GM23338 (cell line): ENCODE measurements around the gene FOXD1. TPM values are rescaled to one million over a fixed set of nuclear protein-coding genes. Genes with fewer than 3 reads are reported as not detected.

Experiments used
- ATAC-seq: fragments of 200-7000 bp; cut with Tn5 transposase; 3 replicates; pipeline ENCODE4 v1.9.1; 2020
- DNase-seq: peaks from one replicate; pipeline ENCODE4 v3.0.0-alpha.2; 2015; ENCODE audit warnings: low spot score
- H2AFZ ChIP-seq: fragments of 200-600 bp; sonication (generic); 2 replicates; pipeline ENCODE4 v1.8.0; 2016; ENCODE audit warnings: antibody characterized with exemption, mild to moderate bottlenecking, moderate library complexity
- H3F3A ChIP-seq: fragments of 200-600 bp; sonication (generic); replicated peaks from 2 replicates; pipeline ENCODE4 v1.8.0; 2017; ENCODE audit warnings: antibody characterized with exemption, mixed run types, low read depth
- H3K27ac ChIP-seq: fragments of 200-600 bp; sonication (generic); 2 replicates; pipeline ENCODE4 v1.6.1; 2016; ENCODE audit warnings: low read depth
- H3K27me3 ChIP-seq: fragments of 200-600 bp; sonication (generic); 2 replicates; pipeline ENCODE4 v1.8.0; 2016; ENCODE audit warnings: mild to moderate bottlenecking, mixed run types, moderate library complexity; ENCODE audit not compliant: insufficient read depth
- H3K36me3 ChIP-seq: fragments of 200-600 bp; sonication (generic); 2 replicates; pipeline ENCODE4 v1.8.0; 2016; ENCODE audit warnings: mild to moderate bottlenecking; ENCODE audit not compliant: insufficient read depth
- H3K4me1 ChIP-seq: fragments of 200-600 bp; sonication (generic); 2 replicates; pipeline ENCODE4 v1.8.0; 2016; ENCODE audit warnings: mild to moderate bottlenecking, moderate library complexity; ENCODE audit not compliant: insufficient read depth
- H3K4me2 ChIP-seq: fragments of 200-600 bp; sonication (generic); 2 replicates; pipeline ENCODE4 v1.7.1; 2017; ENCODE audit warnings: mixed run types
- H3K4me3 ChIP-seq: fragments of 200-600 bp; sonication (generic); 2 replicates; pipeline ENCODE4 v1.6.1; 2016; ENCODE audit warnings: mixed run types
- H3K79me2 ChIP-seq: fragments of 200-600 bp; sonication (generic); replicated peaks from 2 replicates; pipeline ENCODE4 v1.8.0; 2017; ENCODE audit warnings: mild to moderate bottlenecking; ENCODE audit not compliant: insufficient read depth
- H3K9me2 ChIP-seq: fragments of 200-600 bp; sonication (generic); 2 replicates; pipeline ENCODE4 v1.8.0; 2017; ENCODE audit not compliant: insufficient read depth
- H4K20me1 ChIP-seq: fragments of 200-600 bp; sonication (generic); replicated peaks from 2 replicates; pipeline ENCODE4 v1.8.0; 2017; ENCODE audit warnings: mild to moderate bottlenecking; ENCODE audit not compliant: insufficient read depth
- H3K27ac Mint-ChIP-seq: 2 replicates; pipeline ENCODE4 v1.8.0; 2020; ENCODE audit warnings: inconsistent platforms, mild to moderate bottlenecking, moderate library complexity, mixed read lengths
- H3K27me3 Mint-ChIP-seq: 3 replicates; pipeline ENCODE4 v1.8.0; 2022; ENCODE audit warnings: low read depth, mild to moderate bottlenecking, moderate library complexity, mixed read lengths, inconsistent platforms; ENCODE audit not compliant: insufficient read depth, poor library complexity
- H3K36me3 Mint-ChIP-seq: 3 replicates; pipeline ENCODE4 v1.8.0; 2021; ENCODE audit warnings: low read depth, mild to moderate bottlenecking, inconsistent platforms, moderate library complexity, mixed read lengths
- H3K4me1 Mint-ChIP-seq: 3 replicates; pipeline ENCODE4 v1.8.0; 2020; ENCODE audit warnings: mild to moderate bottlenecking, inconsistent platforms, mixed read lengths
- H3K4me3 Mint-ChIP-seq: 3 replicates; pipeline ENCODE4 v1.8.0; 2021; ENCODE audit warnings: moderate library complexity, mild to moderate bottlenecking, inconsistent platforms, mixed read lengths
- H3K9me3 Mint-ChIP-seq: 3 replicates; pipeline ENCODE4 v1.8.0; 2020; ENCODE audit warnings: moderate library complexity, mild to moderate bottlenecking, inconsistent platforms, mixed read lengths
- EZH2 ChIP-seq: fragments of 200-600 bp; sonication (generic); IDR thresholded peaks from one replicate; pipeline ENCODE4 v1.8.0; 2017; ENCODE audit warnings: antibody characterized with exemption, mild to moderate bottlenecking, low read depth; ENCODE audit not compliant: unreplicated experiment
- POLR2AphosphoS5 ChIP-seq: IDR thresholded peaks from 2 replicates; pipeline ENCODE4 v1.6.1; 2016; ENCODE audit warnings: antibody characterized with exemption, low read depth
- ZNF462 ChIP-seq: fragments of 250-450 bp; sonication (Bioruptor Pico); IDR thresholded peaks from 2 replicates; pipeline ENCODE4 v1.5.0; 2020; ENCODE audit warnings: mild to moderate bottlenecking, moderate library complexity
- polyA plus RNA-seq: library from polyadenylated mRNA; unstranded; fragments of >200 nt; fragmentation: Nextera tagmentation; extraction: Ambion mirVana; gene quantifications from 2 replicates; pipeline ENCODE4 v1.2.1, GENCODE V29; 2016
- total RNA-seq: library from RNA; depleted of rRNA; stranded (reverse); fragments of >200 nt; shearing (Covaris generic); gene quantifications from 2 replicates; pipeline ENCODE4 v1.2.3, GENCODE V29; 2014

Gene FOXD1
- total and polyA plus RNA-seq, 2 experiments from 2014 or later: 0.42 TPM; not detected in 1

- Mint-ChIP-seq H3K27ac (no peak overlapping the region), H3K9me3 (peaks cover 9% of the 10 kb centered on the region; the same call in 1 of the 3 replicates), H3K4me1 (peaks cover 41% of the 10 kb centered on the region), H3K27me3 (peaks cover 96% of the 10 kb centered on the region), H3K4me3 (no peak overlapping the region), H3K36me3 (no peaks in the 10 kb centered on the region; the same call in 2 of the 3 replicates)
- peaks cover 48% of the 10 kb centered on the region for H3F3A ChIP-seq
- no peaks in the 10 kb centered on the region for H3K9me2 ChIP-seq
- no peaks in the 10 kb centered on the region for H3K36me3 ChIP-seq
- H4K20me1 ChIP-seq: peaks cover 54% of the 10 kb centered on the region
- no peaks in the 10 kb centered on the region for H3K79me2 ChIP-seq
- no peak overlapping the region for H3K4me3 ChIP-seq
- TF ChIP-seq EZH2: peak; percentile 63
- TF ChIP-seq POLR2AphosphoS5: no peak
- no peak for DNase-seq
- H3K27me3 ChIP-seq: peaks cover 100% of the 10 kb centered on the region
- no peak overlapping the region for H2AFZ ChIP-seq
- H3K4me2 ChIP-seq: no peak overlapping the region
- no peak for ATAC-seq
- H3K4me1 ChIP-seq: peaks cover 55% of the 10 kb centered on the region
- no peak overlapping the region for H3K27ac ChIP-seq
Measured at GRCh38 chr5:73440262-73440661, 8.3 kb downstream of the FOXD1 start.

- TF ChIP-seq ZNF462 (CRISPR knock-in tag): no peak
- peak; percentile 52 for TF ChIP-seq EZH2
- Histone ChIP-seq H3K9me2 (no peaks in the 10 kb centered on the region), H3K27ac (no peak overlapping the region), H3K79me2 (no peaks in the 10 kb centered on the region), H3K27me3 (peaks cover 100% of the 10 kb centered on the region), H2AFZ (no peak overlapping the region), H3K4me3 (no peak overlapping the region), H3K4me2 (peak overlapping the region; percentile 84; the same call in 1 of the 2 replicates), H4K20me1 (peaks cover 50% of the 10 kb centered on the region), H3K36me3 (no peaks in the 10 kb centered on the region), H3F3A (peaks cover 36% of the 10 kb centered on the region), H3K4me1 (peaks cover 51% of the 10 kb centered on the region)
- H3K9me3 Mint-ChIP-seq: peaks cover 9% of the 10 kb centered on the region; the same call in 1 of the 3 replicates
- no peaks in the 10 kb centered on the region; the same call in 2 of the 3 replicates for H3K36me3 Mint-ChIP-seq
- DNase-seq (no peak), ATAC-seq (no peak)
- H3K4me1 Mint-ChIP-seq: peaks cover 32% of the 10 kb centered on the region
- H3K27ac Mint-ChIP-seq: no peak overlapping the region
- no peak overlapping the region for H3K4me3 Mint-ChIP-seq
- peaks cover 96% of the 10 kb centered on the region for H3K27me3 Mint-ChIP-seq
Measured at GRCh38 chr5:73438645-73439470, 9.7 kb downstream of the FOXD1 start.
